T-cell (primary cell): ENCODE measurements around the gene KHDC4. TPM values are rescaled to one million over a fixed set of nuclear protein-coding genes. Genes with fewer than 3 reads are reported as not detected.
A peak's percentile ranks its signal among the peaks of the same experiment; 100 is the strongest.

Experiments
- ATAC-seq, 4 experiments: fragments of 200-7000 bp in 3 of 4; fragments of 150-1000 bp in 1 of 4; cut with Tn5 transposase; replicated peaks in 1 of 4; 1 replicate in 3 of 4; 2 replicates in 1 of 4; pipeline ENCODE4 v1.10.0; 2021; ENCODE audit warnings: moderate library complexity in 3 of 4, mild to moderate bottlenecking in 2 of 4, moderate number of reproducible peaks in 1 of 4
- CTCF ChIA-PET, 2 donors: fragments of 300-600 bp; sonication (Branson Sonifier 250); formaldehyde crosslinking; loops; one replicate each; lab custom pipeline; 2022; ENCODE audit warnings: antibody characterized with exemption in 2 of 2; lab: Charles Lee
- POLR2A ChIA-PET, 2 donors: fragments of 300-600 bp; sonication (Branson Sonifier 250); formaldehyde crosslinking; loops; one replicate each; lab custom pipeline; 2022; ENCODE audit warnings: antibody characterized with exemption in 2 of 2; lab: Charles Lee
- DNase-seq, 35 experiments: peaks; one replicate each; pipeline versions ENCODE4 v3.0.0 to v3.0.0-alpha.2; 2013 to 2023
- H3K27ac ChIP-seq: one replicate; pipeline ENCODE4 v1.5.1; 2013; ENCODE audit warnings: low read length
- H3K27me3 ChIP-seq, 2 experiments: replicated peaks in 1 of 2; 1 replicate in 1 of 2; 2 replicates in 1 of 2; pipeline versions ENCODE4 v1.6.1 to v1.7.0; 2013; ENCODE audit warnings: low read length in 1 of 2, mixed read lengths in 1 of 2; ENCODE audit not compliant: control insufficient read depth in 2 of 2, insufficient read depth in 2 of 2; ENCODE audit errors: extremely low read depth in 1 of 2
- H3K36me3 ChIP-seq, 2 donors: 1 replicate in 1 of 2; 2 replicates in 1 of 2; pipeline versions ENCODE4 v1.6.1 to v1.7.0; 2013; ENCODE audit warnings: low read length in 1 of 2; ENCODE audit not compliant: control insufficient read depth in 2 of 2, insufficient read depth in 1 of 2; ENCODE audit errors: extremely low read depth in 1 of 2
- H3K4me1 ChIP-seq, 2 experiments: 1 replicate in 1 of 2; 2 replicates in 1 of 2; pipeline versions ENCODE4 v1.6.1 to v1.7.0; 2013; ENCODE audit warnings: low read length in 2 of 2, mixed read lengths in 1 of 2; ENCODE audit not compliant: insufficient read depth in 2 of 2, control insufficient read depth in 1 of 2; ENCODE audit errors: extremely low read depth in 1 of 2
- H3K4me3 ChIP-seq, 2 donors: 1 replicate in 1 of 2; 2 replicates in 1 of 2; pipeline versions ENCODE4 v1.5.1 to v1.7.0; 2013; ENCODE audit warnings: mild to moderate bottlenecking in 2 of 2, low read length in 1 of 2, moderate library complexity in 1 of 2; ENCODE audit not compliant: control insufficient read depth in 1 of 2; ENCODE audit errors: extremely low read depth in 1 of 2
- H3K9me3 ChIP-seq: 2 replicates; pipeline ENCODE4 v1.7.0; 2013
- H3K27ac Mint-ChIP-seq, 2 donors: one replicate each; pipeline ENCODE4 v1.8.0; 2020 to 2021; ENCODE audit warnings: mild to moderate bottlenecking in 2 of 2, mixed read lengths in 2 of 2
- H3K27me3 Mint-ChIP-seq, 2 donors: one replicate each; pipeline ENCODE4 v1.8.0; 2021 to 2022; ENCODE audit warnings: mixed read lengths in 2 of 2
- H3K36me3 Mint-ChIP-seq: one replicate; pipeline ENCODE4 v1.8.0; 2021; ENCODE audit warnings: mixed read lengths
- H3K4me1 Mint-ChIP-seq, 3 donors: one replicate each; pipeline ENCODE4 v1.8.0; 2020 to 2022; ENCODE audit warnings: mixed read lengths in 3 of 3, mild to moderate bottlenecking in 1 of 3
- H3K4me3 Mint-ChIP-seq, 3 donors: one replicate each; pipeline ENCODE4 v1.8.0; 2020 to 2022; ENCODE audit warnings: mild to moderate bottlenecking in 3 of 3, mixed read lengths in 3 of 3, moderate library complexity in 3 of 3
- H3K9me3 Mint-ChIP-seq, 3 donors: one replicate each; pipeline ENCODE4 v1.8.0; 2020 to 2022; ENCODE audit warnings: mixed read lengths in 3 of 3
- WGBS: methylation state at CpG from one replicate; pipeline ENCODE4 v1.1.5; 2013; ENCODE audit warnings: missing lambda C conversion rate; ENCODE audit not compliant: insufficient coverage; 5-methylcytosine and 5-hydroxymethylcytosine counted together
- total RNA-seq, 35 experiments: library from RNA in 6 of 35; stranded (reverse) in 6 of 35; fragments of 120-200 nt in 1 of 35; gene quantifications; one replicate each; pipeline versions ENCODE4 v1.2.1 to v1.2.4 and lab custom pipeline; 2013 to 2026

KHDC4 gene
- 100 to 1,000 TPM in 1 of 5 donors, 10 to 100 TPM in 4; 44.5 to 102 (median 85.6) TPM for total RNA-seq
- total RNA-seq (2013) = 59.3 TPM
- 58.1 to 155 (median 102) reads per million in 29 experiments for total RNA-seq (lab: John Stamatoyannopoulos, UW)

- ChIA-PET POLR2A (interaction anchor here (0.5 to 2.1 kb wide), 7 partner anchors 12 to 43 kb away, joined by 3 to 15 read pairs (median 3); no protein-coding TSS in a partner anchor), CTCF (interaction anchor here in 1 of 2 donors (0.6 to 1.8 kb wide), 10 partner anchors 12 to 87 kb away, joined by 3 to 9 read pairs (median 3); partner anchors contain the start of gene SSR2)
- Mint-ChIP-seq H3K27me3 (no peaks in the 10 kb centered on the region), H3K9me3 (no peaks in the 10 kb centered on the region), H3K36me3 (peaks cover 14% of the 10 kb centered on the region), H3K4me1 (peaks cover 34 to 42% (median 37%) of the 10 kb centered on the region in 3 donors), H3K4me3 (no peak within 1 kb of the TSS), H3K27ac (peak within 1 kb of the TSS in 1 of 2 donors; percentile 74)
- DNase-seq = peak; percentile 84 to 99 (median 96)
- Histone ChIP-seq H3K9me3 (no peaks in the 10 kb centered on the region), H3K4me1 (peaks cover 21 to 41% of the 10 kb centered on the region in 2 experiments), H3K27me3 (no peaks in the 10 kb centered on the region), H3K4me3 (peak within 1 kb of the TSS; percentile 66 to 90), H3K36me3 (peaks cover 5 to 37% of the 10 kb centered on the region in 2 donors), H3K27ac (peak within 1 kb of the TSS; percentile 84)
- 2% methylated on average over 37 of the region's 50 CpGs for WGBS
- ATAC-seq = peak; percentile 94 to 97 (median 96)
Measured at GRCh38 chr1:155934097-155934935, at the start of gene KHDC4. KHDC4 (minus strand) TSS chr1:155934413; CDS start chr1:155934373, 40 bp downstream.

GRCh38 chr1:155983191-155984024 lies 49.2 kb upstream of the KHDC4 start:
- ChIA-PET POLR2A (no interaction called here), CTCF (interaction anchor here in 1 of 2 donors (1.3 kb wide), 1 partner anchor 50 kb away, joined by 3 read pairs; the partner anchor contains the start of gene KHDC4)
- H3K27ac Mint-ChIP-seq = peak overlapping the region; percentile 93 to 94
- Histone ChIP-seq H3K4me3 (no peak overlapping the region), H3K36me3 (no peaks in the 10 kb centered on the region), H3K27me3 (no peaks in the 10 kb centered on the region), H3K4me1 (peaks cover 27 to 54% of the 10 kb centered on the region in 2 experiments), H3K27ac (no peak overlapping the region), H3K9me3 (no peaks in the 10 kb centered on the region)
- WGBS = 89% methylated on average over 3 of the region's 4 CpGs
- H3K4me1 Mint-ChIP-seq = peaks cover 48 to 59% (median 52%) of the 10 kb centered on the region in 3 donors
- ATAC-seq = no peak
- H3K27me3 Mint-ChIP-seq = no peaks in the 10 kb centered on the region
- peak overlapping the region in 1 of 3 donors; percentile 15 for H3K4me3 Mint-ChIP-seq
- H3K36me3 Mint-ChIP-seq = no peaks in the 10 kb centered on the region
- no peaks in the 10 kb centered on the region for H3K9me3 Mint-ChIP-seq
- DNase-seq = no peak

- H3K9me3 Mint-ChIP-seq = no peaks in the 10 kb centered on the region
- 70% methylated on average over 2 of the region's 7 CpGs for WGBS
- Histone ChIP-seq H3K27me3 (no peaks in the 10 kb centered on the region), H3K27ac (peak overlapping the region; percentile 64), H3K4me1 (peaks cover 27 to 58% of the 10 kb centered on the region in 2 experiments), H3K4me3 (no peak overlapping the region), H3K9me3 (no peaks in the 10 kb centered on the region), H3K36me3 (no peaks in the 10 kb centered on the region)
- ChIA-PET CTCF (no interaction called here), POLR2A (no interaction called here)
- DNase-seq = no peak
- no peak for ATAC-seq
- H3K27ac Mint-ChIP-seq = peak overlapping the region; percentile 93 to 94
- H3K27me3 Mint-ChIP-seq = no peaks in the 10 kb centered on the region
- peaks cover 48 to 62% (median 52%) of the 10 kb centered on the region in 3 donors for H3K4me1 Mint-ChIP-seq
- peaks cover 4% of the 10 kb centered on the region for H3K36me3 Mint-ChIP-seq
- peak overlapping the region; percentile 43 to 97 (median 85) for H3K4me3 Mint-ChIP-seq
Measured at GRCh38 chr1:155982106-155982505, 47.9 kb upstream of the KHDC4 start.

DNA sequence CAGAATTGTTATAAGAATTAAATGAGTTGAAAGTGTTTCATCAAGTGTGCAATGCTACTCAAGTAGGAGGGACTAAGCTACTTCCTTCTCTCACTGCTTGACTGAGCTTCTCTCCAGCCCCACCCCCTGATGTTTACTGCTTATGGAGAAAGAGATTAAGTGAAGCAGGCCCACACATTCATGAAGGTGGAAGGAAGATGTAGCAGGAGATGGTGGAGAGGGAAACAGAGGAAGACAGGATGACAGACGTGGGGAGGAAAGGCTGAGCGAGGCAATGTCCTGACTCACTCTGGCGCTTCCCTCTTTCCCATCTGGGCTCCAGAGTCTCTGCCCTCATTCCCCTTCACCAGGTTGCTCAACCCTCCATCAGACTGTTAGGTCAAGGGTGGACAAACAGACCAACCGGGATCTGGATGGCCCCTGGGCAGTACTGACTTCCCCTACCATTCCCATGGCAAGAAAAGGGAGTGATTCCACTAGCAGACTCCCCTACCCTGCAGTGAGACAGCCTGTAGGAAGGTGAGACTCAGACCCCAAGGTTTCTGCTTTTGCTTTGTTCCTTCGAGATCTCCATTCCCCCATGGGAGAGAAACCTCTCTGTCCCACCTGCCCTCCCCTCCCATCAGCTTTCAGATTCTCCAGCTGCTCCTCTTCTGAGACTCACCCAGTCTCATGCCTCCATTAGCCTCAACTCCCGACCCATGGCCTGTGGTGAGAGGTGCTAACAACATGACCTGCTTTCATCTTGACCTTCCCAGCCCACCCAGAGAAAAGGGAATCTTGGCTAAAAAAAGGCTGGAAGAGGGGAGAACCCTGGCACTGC lies 47.3 kb upstream of the KHDC4 start:
- Mint-ChIP-seq H3K27me3 (no peaks in the 10 kb centered on the region), H3K4me1 (peaks cover 48 to 68% (median 56%) of the 10 kb centered on the region in 3 donors), H3K27ac (peak overlapping the region; percentile 93 to 94), H3K4me3 (peak overlapping the region; percentile 85 to 97 (median 97)), H3K9me3 (no peaks in the 10 kb centered on the region), H3K36me3 (peaks cover 4% of the 10 kb centered on the region)
- no peaks in the 10 kb centered on the region for H3K36me3 ChIP-seq
- H3K27me3 ChIP-seq = no peaks in the 10 kb centered on the region
- ChIA-PET POLR2A (interaction anchor here (0.5 to 0.7 kb wide), 2 partner anchors 14 to 42 kb away, joined by 4 to 13 read pairs; no protein-coding TSS in a partner anchor), CTCF (interaction anchor here (0.6 to 1.2 kb wide), 8 partner anchors 8 to 535 kb away, joined by 3 to 5 read pairs (median 4); partner anchors contain the start of gene KHDC4 (in 1 of the 2))
- DNase-seq (peak in 31 of 35 experiments; percentile 28 to 64 (median 47)), ATAC-seq (peak; percentile 43 to 50 (median 48))
- peaks cover 27 to 63% of the 10 kb centered on the region in 2 experiments for H3K4me1 ChIP-seq
- WGBS = 33% methylated on average over 2 of the region's 6 CpGs
- H3K9me3 ChIP-seq = no peaks in the 10 kb centered on the region
- peak overlapping the region; percentile 64 for H3K27ac ChIP-seq
- H3K4me3 ChIP-seq = no peak overlapping the region

DNA sequence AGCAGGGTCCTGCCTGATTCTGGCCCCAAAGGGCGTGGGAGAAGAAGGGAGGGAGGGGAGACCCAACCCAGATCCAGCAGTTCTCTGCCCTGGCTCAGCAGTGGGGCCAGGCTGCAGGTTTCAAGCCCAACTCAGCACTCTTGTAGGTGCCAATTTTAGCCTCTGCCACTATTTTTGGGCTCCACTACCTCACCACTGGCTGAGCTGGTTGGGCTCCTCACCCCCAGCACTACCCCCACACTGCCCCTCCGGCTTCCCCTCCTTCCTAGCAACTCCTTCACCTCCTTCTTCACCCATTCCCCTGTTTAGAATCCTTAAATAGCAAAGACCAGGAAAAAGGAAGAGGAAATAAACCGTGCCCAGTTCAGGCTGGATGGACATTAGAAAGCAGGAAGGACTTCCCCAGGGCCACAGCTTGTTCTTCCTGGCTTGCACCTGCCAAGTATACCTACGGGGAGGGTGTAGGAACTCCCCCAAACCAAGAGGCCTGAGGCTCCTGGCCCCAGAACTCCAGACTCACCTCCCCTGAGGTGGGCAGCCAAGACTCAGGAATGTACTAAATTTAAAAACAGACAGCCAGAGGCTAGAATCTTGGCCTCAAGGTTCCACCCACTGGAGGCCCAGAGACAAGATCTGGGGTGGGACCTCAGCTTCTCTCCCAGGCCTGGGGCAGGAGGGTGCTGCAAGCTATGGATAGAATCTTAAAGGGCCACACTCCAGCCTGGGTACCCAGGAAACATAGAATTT lies 45.6 kb upstream of the KHDC4 start:
- POLR2A ChIA-PET = interaction anchor here in 1 of 2 donors (0.6 kb wide), 1 partner anchor 8 kb away, joined by 3 read pairs; no protein-coding TSS in a partner anchor

More for the DNA sequence above, 45.6 kb upstream of the KHDC4 start:
- WGBS = 13% methylated on average over 1 of the region's 4 CpGs
- peak overlapping the region; percentile 85 to 97 (median 97) for H3K4me3 Mint-ChIP-seq
- H3K4me1 Mint-ChIP-seq = peaks cover 61 to 86% (median 72%) of the 10 kb centered on the region in 3 donors
- CTCF ChIA-PET = interaction anchor here (0.5 to 1.1 kb wide), 4 partner anchors 11 to 45 kb away, joined by 3 to 5 read pairs (median 3); partner anchors contain the start of gene KHDC4 (in 1 of the 2)
- Histone ChIP-seq H3K27me3 (no peaks in the 10 kb centered on the region), H3K4me1 (peaks cover 29 to 80% of the 10 kb centered on the region in 2 experiments), H3K36me3 (peaks cover 0 to 4% of the 10 kb centered on the region in 2 donors), H3K9me3 (no peaks in the 10 kb centered on the region), H3K27ac (peak overlapping the region; percentile 64), H3K4me3 (peak overlapping the region; percentile 91 to 97)
- peaks cover 4% of the 10 kb centered on the region for H3K36me3 Mint-ChIP-seq
- H3K9me3 Mint-ChIP-seq = no peaks in the 10 kb centered on the region
- no peaks in the 10 kb centered on the region for H3K27me3 Mint-ChIP-seq
- no peak for ATAC-seq
- peak overlapping the region; percentile 93 to 94 for H3K27ac Mint-ChIP-seq
- no peak for DNase-seq
